IPS-18c (cell line): Measurements from ENCODE around the gene ARG2.

ENCODE experiments used
- H3K4me3 ChIP-seq: 2 replicates; pipeline ENCODE4 v1.7.0; 2013; ENCODE audit warnings: low read depth, mild to moderate bottlenecking, low read length, moderate library complexity; ENCODE audit not compliant: insufficient read depth
- H3K9me3 ChIP-seq: one replicate; pipeline ENCODE4 v1.6.1; 2013; ENCODE audit warnings: mild to moderate bottlenecking, low read length, moderate library complexity; ENCODE audit not compliant: control insufficient read depth, insufficient read depth

Gene ARG2

DNA sequence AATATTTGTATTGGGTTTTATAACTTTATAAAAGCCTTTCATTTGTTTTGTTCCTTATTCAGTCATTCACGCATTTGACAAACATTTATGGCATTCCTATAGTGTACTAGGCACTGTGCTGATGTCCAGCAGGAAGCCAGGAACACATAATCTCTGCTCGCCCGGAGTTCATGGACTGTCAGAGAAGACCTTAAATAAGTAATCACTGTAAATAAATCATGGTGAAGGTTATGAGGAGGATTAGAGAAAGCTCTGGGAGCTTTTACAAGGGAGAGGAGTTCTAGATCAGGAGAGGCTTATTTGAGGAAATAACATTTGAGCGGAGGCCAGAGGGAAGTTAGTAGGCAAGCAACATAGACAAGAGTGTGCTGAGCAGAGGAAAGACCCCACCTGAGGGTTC is 77.3 kb downstream of the ARG2 start:
- Histone ChIP-seq H3K9me3 (peaks cover 6% of the 10 kb centered on the region), H3K4me3 (no peak overlapping the region)

DNA sequence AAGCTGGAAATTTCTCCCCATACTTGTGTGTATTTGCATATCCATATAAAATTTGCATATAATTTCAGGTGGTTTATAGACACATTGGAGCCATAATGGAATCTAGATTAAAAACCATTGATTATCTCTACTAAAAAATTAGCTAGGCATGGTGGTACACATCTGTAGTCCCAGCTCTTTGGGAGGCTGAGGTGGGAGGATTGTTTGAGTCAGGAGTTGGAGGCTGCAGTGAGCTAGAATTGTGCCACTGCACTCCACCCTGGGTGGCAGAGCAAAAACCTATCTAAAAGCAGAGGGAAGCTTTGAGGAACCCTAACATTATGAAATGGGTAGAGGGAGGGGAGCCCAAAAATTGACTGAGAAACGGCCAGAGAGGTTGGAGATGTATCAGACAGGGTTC is 78.5 kb downstream of the ARG2 start:
- Histone ChIP-seq H3K4me3 (no peak overlapping the region), H3K9me3 (peaks cover 6% of the 10 kb centered on the region)
